ENCODE measurements around the gene CDK11A.

GRCh38 chr1:1755852-1756251 lies 31.7 kb upstream of the CDK11A start:
- no peak for TF ChIP-seq CTCF (conservative IDR thresholded peaks at IDR 0.05; ENCODE audit: low read length)
- no peak for TF ChIP-seq EZH2phosphoT487 (IDR thresholded peaks at IDR 0.05; ENCODE audit: borderline replicate concordance, low read depth, low read length)
